ENCODE results near the gene TTC39A. TPM values are rescaled to one million over a fixed set of nuclear protein-coding genes. Genes with fewer than 3 reads are reported as not detected.
"Not testable (repeated sequence)": the region's sequence is repeated elsewhere in the genome, so short reads cannot be mapped to it uniquely, and the experiment has no call there.

Gene TTC39A
- total RNA-seq, 4 donors from 2014 or later: 0.26 to 2.5 (median 1.3) TPM

GRCh38 chr1:51325878-51326755, 4.2 kb downstream of the TTC39A start:
- Histone ChIP-seq H3K4me1 (peaks cover 0 to 3% of the 10 kb centered on the region in 2 donors), H3K27ac (no peak overlapping the region), H3K9me3 (no peaks in the 10 kb centered on the region), H3K36me3 (no peaks in the 10 kb centered on the region), H3K27me3 (no peaks in the 10 kb centered on the region), H3K4me3 (no peak overlapping the region)
- intact Hi-C loops (cut with DNase I; ENCODE audit: low total_unique reads): no loop called here
- TF ChIP-seq POLR2A (IDR thresholded peaks at IDR 0.05) (no peak), CTCF (IDR thresholded peaks at IDR 0.05) (no peak)
- DNase-seq: no peak

- DNase-seq: no peak
- no peaks in the 10 kb centered on the region for H3K27me3 ChIP-seq
- H3K9me3 ChIP-seq: no peaks in the 10 kb centered on the region
- TF ChIP-seq POLR2A (IDR thresholded peaks at IDR 0.05) (no peak), CTCF (IDR thresholded peaks at IDR 0.05) (no peak)
- no peak overlapping the region for H3K27ac ChIP-seq
- intact Hi-C loops (cut with DNase I; ENCODE audit: low total_unique reads): no loop called here
- no peaks in the 10 kb centered on the region for H3K4me1 ChIP-seq
- no peak overlapping the region for H3K4me3 ChIP-seq
- no peaks in the 10 kb centered on the region for H3K36me3 ChIP-seq
Measured at GRCh38 chr1:51325391-51325790, 5.0 kb downstream of the TTC39A start.

- H3K4me1 ChIP-seq; H3K27ac ChIP-seq; DNase-seq; H3K27me3 ChIP-seq; H3K9me3 ChIP-seq; intact Hi-C loops (cut with DNase I; ENCODE audit: low total_unique reads); H3K4me3 ChIP-seq; H3K36me3 ChIP-seq: not testable (repeated sequence)
Measured at GRCh38 chr1:51325011-51325385, 5.4 kb downstream of the TTC39A start.

- Histone ChIP-seq H3K4me3 (no peak overlapping the region), H3K9me3 (no peaks in the 10 kb centered on the region), H3K27ac (no peak overlapping the region), H3K36me3 (no peaks in the 10 kb centered on the region), H3K4me1 (no peaks in the 10 kb centered on the region), H3K27me3 (no peaks in the 10 kb centered on the region)
- no peak for TF ChIP-seq CTCF (IDR thresholded peaks at IDR 0.05)
- no peak for TF ChIP-seq POLR2A (IDR thresholded peaks at IDR 0.05)
- intact Hi-C loops (cut with DNase I; ENCODE audit: low total_unique reads): no loop called here
- no peak for DNase-seq
Measured at GRCh38 chr1:51324251-51325010, 5.9 kb downstream of the TTC39A start.

- no peaks in the 10 kb centered on the region for H3K36me3 ChIP-seq
- TF ChIP-seq POLR2A (IDR thresholded peaks at IDR 0.05) (no peak), CTCF (IDR thresholded peaks at IDR 0.05) (no peak)
- H3K4me1 ChIP-seq: no peaks in the 10 kb centered on the region
- DNase-seq: no peak
- H3K4me3 ChIP-seq: no peak overlapping the region
- intact Hi-C loops (cut with DNase I; ENCODE audit: low total_unique reads): no loop called here
- no peaks in the 10 kb centered on the region for H3K27me3 ChIP-seq
- no peak overlapping the region for H3K27ac ChIP-seq
- no peaks in the 10 kb centered on the region for H3K9me3 ChIP-seq
Measured at GRCh38 chr1:51323778-51324177, 6.6 kb downstream of the TTC39A start.

Data from uterus (tissue), 4 donors.